Measurements from ENCODE around the gene KDM5C. TPM values are rescaled to one million over a fixed set of nuclear protein-coding genes. Genes with fewer than 3 reads are reported as not detected.

Gene KDM5C
- total RNA-seq, 1 donor from 2014 or later, result 71.7 TPM

- TF ChIP-seq CTCF (IDR thresholded peaks at IDR 0.05), result no peak
- DNase-seq (ENCODE audit: low spot score in 2 of 2), result no peak
- no peak overlapping the region for H3K27ac ChIP-seq
- H3K36me3 ChIP-seq, result peaks cover 0 to 20% of the 10 kb centered on the region in 2 donors
- intact Hi-C loops (cut with DNase I), result no loop called here
- no peak overlapping the region for H3K4me3 ChIP-seq
- H3K27me3 ChIP-seq, result no peaks in the 10 kb centered on the region
- H3K4me1 ChIP-seq, result no peaks in the 10 kb centered on the region
- H3K9me3 ChIP-seq, result no peaks in the 10 kb centered on the region
These were observed 12.0 kb upstream of the KDM5C start for GRCh38 chrX:53237056-53237455.

- Histone ChIP-seq H3K27ac (no peak overlapping the region), H3K27me3 (no peaks in the 10 kb centered on the region), H3K36me3 (peaks cover 0 to 20% of the 10 kb centered on the region in 2 donors), H3K9me3 (no peaks in the 10 kb centered on the region), H3K4me3 (no peak overlapping the region), H3K4me1 (no peaks in the 10 kb centered on the region)
- intact Hi-C loops (cut with DNase I), result no loop called here
- no peak for DNase-seq (ENCODE audit: low spot score in 2 of 2)
- TF ChIP-seq CTCF (IDR thresholded peaks at IDR 0.05), result no peak
These were observed 11.1 kb upstream of the KDM5C start for GRCh38 chrX:53236025-53236679.

GRCh38 chrX:53235566-53235965 lies 10.6 kb upstream of the KDM5C start:
- no peak for TF ChIP-seq CTCF (IDR thresholded peaks at IDR 0.05)
- intact Hi-C loops (cut with DNase I), result no loop called here
- no peak for DNase-seq (ENCODE audit: low spot score in 2 of 2)
- Histone ChIP-seq H3K27me3 (no peaks in the 10 kb centered on the region), H3K9me3 (no peaks in the 10 kb centered on the region), H3K36me3 (peaks cover 0 to 20% of the 10 kb centered on the region in 2 donors), H3K4me1 (no peaks in the 10 kb centered on the region), H3K4me3 (no peak overlapping the region), H3K27ac (no peak overlapping the region)

GRCh38 chrX:53234484-53234883 lies 9.5 kb upstream of the KDM5C start:
- Histone ChIP-seq H3K27me3 (no peaks in the 10 kb centered on the region), H3K9me3 (no peaks in the 10 kb centered on the region), H3K36me3 (peaks cover 0 to 13% of the 10 kb centered on the region in 2 donors), H3K27ac (no peak overlapping the region), H3K4me1 (no peaks in the 10 kb centered on the region), H3K4me3 (no peak overlapping the region)
- no peak for DNase-seq (ENCODE audit: low spot score in 2 of 2)
- intact Hi-C loops (cut with DNase I), result no loop called here
- no peak for TF ChIP-seq CTCF (IDR thresholded peaks at IDR 0.05)

GRCh38 chrX:53233536-53233935 lies 8.5 kb upstream of the KDM5C start:
- DNase-seq (ENCODE audit: low spot score in 2 of 2), result no peak
- intact Hi-C loops (cut with DNase I), result no loop called here
- Histone ChIP-seq H3K4me3 (no peak overlapping the region), H3K27ac (no peak overlapping the region), H3K4me1 (no peaks in the 10 kb centered on the region), H3K27me3 (no peaks in the 10 kb centered on the region), H3K36me3 (peaks cover 0 to 13% of the 10 kb centered on the region in 2 donors), H3K9me3 (no peaks in the 10 kb centered on the region)
- TF ChIP-seq CTCF (IDR thresholded peaks at IDR 0.05), result no peak

GRCh38 chrX:53230116-53230515 lies 5.1 kb upstream of the KDM5C start:
- Histone ChIP-seq H3K27me3 (no peaks in the 10 kb centered on the region), H3K36me3 (no peaks in the 10 kb centered on the region), H3K27ac (no peak overlapping the region), H3K4me1 (no peaks in the 10 kb centered on the region), H3K4me3 (no peak overlapping the region), H3K9me3 (no peaks in the 10 kb centered on the region)
- DNase-seq (ENCODE audit: low spot score in 2 of 2), result no peak
- no peak for TF ChIP-seq CTCF (IDR thresholded peaks at IDR 0.05)
- intact Hi-C loops (cut with DNase I), result no loop called here
